Neural progenitor cell (in vitro differentiated cells): ENCODE results near the gene PKP3. TPM values are rescaled to one million over a fixed set of nuclear protein-coding genes. Genes with fewer than 3 reads are reported as not detected.
A peak's percentile ranks its signal among the peaks of the same experiment; 100 is the strongest.

Source experiments
- DNase-seq: peaks from one replicate; pipeline ENCODE4 v3.0.0-alpha.2; 2016; ENCODE audit warnings: low spot score
- H2AFZ ChIP-seq: fragments of 200-600 bp; sonication (generic); replicated peaks from 2 replicates; pipeline ENCODE4 v1.6.1; 2016; ENCODE audit warnings: antibody characterized with exemption
- H3F3A ChIP-seq: fragments of 200-600 bp; sonication (generic); 2 replicates; pipeline ENCODE4 v1.6.1; 2016; ENCODE audit warnings: antibody characterized with exemption, low read depth
- H3K27ac ChIP-seq: fragments of 200-600 bp; sonication (generic); 2 replicates; pipeline ENCODE4 v1.5.1; 2016; ENCODE audit warnings: mild to moderate bottlenecking
- H3K27me3 ChIP-seq: fragments of 200-600 bp; sonication (generic); 2 replicates; pipeline ENCODE4 v1.6.1; 2016; ENCODE audit warnings: mild to moderate bottlenecking, moderate library complexity
- H3K36me3 ChIP-seq: fragments of 200-600 bp; sonication (generic); 2 replicates; pipeline ENCODE4 v1.5.1; 2016
- H3K4me1 ChIP-seq: fragments of 200-600 bp; sonication (generic); 2 replicates; pipeline ENCODE4 v1.6.1; 2016; ENCODE audit warnings: mixed run types
- H3K4me2 ChIP-seq: fragments of 200-600 bp; sonication (generic); 2 replicates; pipeline ENCODE4 v1.6.1; 2016
- H3K4me3 ChIP-seq: fragments of 200-600 bp; sonication (generic); 2 replicates; pipeline ENCODE4 v1.5.1; 2016
- H3K79me2 ChIP-seq: fragments of 200-600 bp; sonication (generic); 2 replicates; pipeline ENCODE4 v1.6.1; 2016; ENCODE audit warnings: low read depth
- H3K9ac ChIP-seq: fragments of 200-600 bp; sonication (generic); 2 replicates; pipeline ENCODE4 v1.6.1; 2016
- H3K9me3 ChIP-seq: fragments of 200-600 bp; sonication (generic); 2 replicates; pipeline ENCODE4 v1.5.1; 2016; ENCODE audit warnings: low read depth
- H4K20me1 ChIP-seq: fragments of 200-600 bp; sonication (generic); 2 replicates; pipeline ENCODE4 v1.6.1; 2016; ENCODE audit warnings: low read depth
- H3K27ac Mint-ChIP-seq: 3 replicates; pipeline ENCODE4 v1.8.0; 2021; ENCODE audit warnings: mixed read lengths
- H3K27me3 Mint-ChIP-seq: 2 replicates; pipeline ENCODE4 v1.8.0; 2022; ENCODE audit warnings: low read depth, mild to moderate bottlenecking, inconsistent platforms, moderate library complexity, mixed read lengths; ENCODE audit not compliant: insufficient read depth
- H3K36me3 Mint-ChIP-seq: 3 replicates; pipeline ENCODE4 v1.8.0; 2021; ENCODE audit warnings: mixed read lengths
- H3K4me1 Mint-ChIP-seq: 3 replicates; pipeline ENCODE4 v1.8.0; 2021; ENCODE audit warnings: mixed read lengths
- H3K4me3 Mint-ChIP-seq: 3 replicates; pipeline ENCODE4 v1.8.0; 2021; ENCODE audit warnings: mild to moderate bottlenecking, moderate library complexity, mixed read lengths
- H3K9me3 Mint-ChIP-seq: 3 replicates; pipeline ENCODE4 v1.8.0; 2020; ENCODE audit warnings: mixed read lengths
- EZH2 ChIP-seq: fragments of 200-600 bp; sonication (generic); IDR thresholded peaks from 2 replicates; pipeline ENCODE4 v1.6.1; 2017; ENCODE audit warnings: antibody characterized with exemption, mild to moderate bottlenecking, moderate library complexity
- EZH2phosphoT487 ChIP-seq: fragments of 200-600 bp; sonication (generic); IDR thresholded peaks from 2 replicates; pipeline ENCODE4 v1.6.1; 2017; ENCODE audit warnings: antibody characterized with exemption
- total RNA-seq: library from RNA; depleted of rRNA; stranded (reverse); fragments of >200 nt; gene quantifications from 2 replicates; pipeline ENCODE4 v1.2.3, GENCODE V29; 2015; ENCODE audit warnings: low replicate concordance
- TF ChIP-seq, protein P1 (sequence below): fragments of 200-600 bp; sonication (generic); IDR thresholded peaks from 2 replicates; pipeline ENCODE4 v1.5.1; 2017; ENCODE audit warnings: antibody characterized with exemption, mild to moderate bottlenecking

PKP3 gene
- total RNA-seq, 1 donor from 2014 or later, result 8.5 TPM

GRCh38 chr11:364991-365725 lies 28.9 kb upstream of the PKP3 start:
- H4K20me1 ChIP-seq, result peaks cover under 1% of the 10 kb centered on the region
- H3K36me3 Mint-ChIP-seq, result peaks cover 4% of the 10 kb centered on the region
- no peak overlapping the region for H3K4me2 ChIP-seq
- H3K4me1 Mint-ChIP-seq, result peaks cover 12% of the 10 kb centered on the region
- H3K27me3 ChIP-seq, result no peaks in the 10 kb centered on the region
- no peak overlapping the region for H3K4me3 Mint-ChIP-seq
- peaks cover under 1% of the 10 kb centered on the region for H3K4me1 ChIP-seq
- H2AFZ ChIP-seq, result no peak overlapping the region
- H3K4me3 ChIP-seq, result no peak overlapping the region
- peaks cover 6% of the 10 kb centered on the region for H3K9me3 ChIP-seq
- no peak overlapping the region for H3K27ac Mint-ChIP-seq
- no peaks in the 10 kb centered on the region for H3K36me3 ChIP-seq
- H3K79me2 ChIP-seq, result peaks cover 2% of the 10 kb centered on the region
- H3K27ac ChIP-seq, result no peak overlapping the region
- DNase-seq, result no peak
- no peak overlapping the region for H3K9ac ChIP-seq
- peaks cover 12% of the 10 kb centered on the region for H3K27me3 Mint-ChIP-seq
- peaks cover 13% of the 10 kb centered on the region for H3F3A ChIP-seq
- TF ChIP-seq, protein P1, sequence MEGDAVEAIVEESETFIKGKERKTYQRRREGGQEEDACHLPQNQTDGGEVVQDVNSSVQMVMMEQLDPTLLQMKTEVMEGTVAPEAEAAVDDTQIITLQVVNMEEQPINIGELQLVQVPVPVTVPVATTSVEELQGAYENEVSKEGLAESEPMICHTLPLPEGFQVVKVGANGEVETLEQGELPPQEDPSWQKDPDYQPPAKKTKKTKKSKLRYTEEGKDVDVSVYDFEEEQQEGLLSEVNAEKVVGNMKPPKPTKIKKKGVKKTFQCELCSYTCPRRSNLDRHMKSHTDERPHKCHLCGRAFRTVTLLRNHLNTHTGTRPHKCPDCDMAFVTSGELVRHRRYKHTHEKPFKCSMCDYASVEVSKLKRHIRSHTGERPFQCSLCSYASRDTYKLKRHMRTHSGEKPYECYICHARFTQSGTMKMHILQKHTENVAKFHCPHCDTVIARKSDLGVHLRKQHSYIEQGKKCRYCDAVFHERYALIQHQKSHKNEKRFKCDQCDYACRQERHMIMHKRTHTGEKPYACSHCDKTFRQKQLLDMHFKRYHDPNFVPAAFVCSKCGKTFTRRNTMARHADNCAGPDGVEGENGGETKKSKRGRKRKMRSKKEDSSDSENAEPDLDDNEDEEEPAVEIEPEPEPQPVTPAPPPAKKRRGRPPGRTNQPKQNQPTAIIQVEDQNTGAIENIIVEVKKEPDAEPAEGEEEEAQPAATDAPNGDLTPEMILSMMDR, result no peak
- TF ChIP-seq EZH2phosphoT487 (no peak), EZH2 (no peak)
- peaks cover 24% of the 10 kb centered on the region for H3K9me3 Mint-ChIP-seq

DNA sequence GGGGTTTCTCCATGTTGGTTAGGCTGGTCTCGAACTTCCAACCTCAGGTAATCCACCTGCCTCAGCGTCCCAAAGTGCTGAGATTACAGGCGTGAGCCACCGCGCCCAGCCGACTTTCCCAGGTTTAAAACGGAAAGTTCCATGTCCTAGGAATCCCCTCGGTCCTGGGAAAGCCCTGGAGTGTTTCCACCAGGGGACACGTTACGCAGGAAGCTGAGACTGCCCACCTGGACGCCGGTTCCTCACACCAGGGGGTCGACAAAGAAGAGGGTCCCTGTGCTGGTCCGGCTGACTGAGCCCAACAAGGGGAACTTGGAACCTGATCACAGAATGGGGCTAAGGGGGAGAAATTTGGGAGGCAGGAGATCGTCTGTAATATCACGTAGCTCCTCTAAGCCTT lies 28.2 kb upstream of the PKP3 start:
- H3K4me2 ChIP-seq, result no peak overlapping the region
- no peak overlapping the region for H3K27ac ChIP-seq
- TF ChIP-seq EZH2 (no peak), EZH2phosphoT487 (no peak)
- TF ChIP-seq, protein P1, result no peak
- H4K20me1 ChIP-seq, result peaks cover 7% of the 10 kb centered on the region
- H3K4me1 Mint-ChIP-seq, result peaks cover 18% of the 10 kb centered on the region
- no peak overlapping the region for H3K4me3 ChIP-seq
- H3K4me1 ChIP-seq, result peaks cover 7% of the 10 kb centered on the region
- no peak overlapping the region for H3K9ac ChIP-seq
- peaks cover 4% of the 10 kb centered on the region for H3K36me3 Mint-ChIP-seq
- peaks cover 19% of the 10 kb centered on the region for H3K9me3 Mint-ChIP-seq
- no peaks in the 10 kb centered on the region for H3K36me3 ChIP-seq
- H3K9me3 ChIP-seq, result peaks cover 6% of the 10 kb centered on the region
- no peak for DNase-seq
- peak overlapping the region; percentile 33 for H3K4me3 Mint-ChIP-seq
- H3K79me2 ChIP-seq, result peaks cover 9% of the 10 kb centered on the region
- H3K27ac Mint-ChIP-seq, result no peak overlapping the region
- H3K27me3 Mint-ChIP-seq, result peaks cover 10% of the 10 kb centered on the region
- no peak overlapping the region for H2AFZ ChIP-seq
- H3K27me3 ChIP-seq, result no peaks in the 10 kb centered on the region
- H3F3A ChIP-seq, result peaks cover 20% of the 10 kb centered on the region

GRCh38 chr11:367956-368413 lies 26.0 kb upstream of the PKP3 start:
- Histone ChIP-seq H3K79me2 (peaks cover 16% of the 10 kb centered on the region), H3K4me1 (peaks cover 10% of the 10 kb centered on the region), H3K27ac (no peak overlapping the region), H2AFZ (no peak overlapping the region), H3K4me2 (peak overlapping the region; percentile 67), H3K36me3 (no peaks in the 10 kb centered on the region), H3K9ac (no peak overlapping the region), H3F3A (peaks cover 22% of the 10 kb centered on the region), H3K27me3 (no peaks in the 10 kb centered on the region), H3K4me3 (peak overlapping the region; percentile 42), H4K20me1 (peaks cover 15% of the 10 kb centered on the region), H3K9me3 (no peaks in the 10 kb centered on the region)
- TF ChIP-seq, protein P1, result no peak
- Mint-ChIP-seq H3K36me3 (peaks cover 12% of the 10 kb centered on the region), H3K9me3 (peaks cover 8% of the 10 kb centered on the region), H3K27me3 (peaks cover 11% of the 10 kb centered on the region), H3K4me3 (peak overlapping the region; percentile 96), H3K27ac (peak overlapping the region; percentile 39), H3K4me1 (peaks cover 24% of the 10 kb centered on the region)
- DNase-seq, result no peak
